SHP77 treated with DMSO at 0.1 percent for 48 hours (cell line): ENCODE data around the gene COA7.
"Not testable (repeated sequence)": the region's sequence is repeated elsewhere in the genome, so short reads cannot be mapped to it uniquely, and the experiment has no call there.

Experiments used
- DNase-seq: peaks from one replicate; lab custom pipeline; 2025; lab: John Stamatoyannopoulos, UW

Gene COA7

GRCh38 chr1:52697795-52698674 is at the start of gene COA7:
COA7 (minus strand) TSS chr1:52698347; CDS start chr1:52698326, 21 bp downstream.
- peak; percentile 63 for DNase-seq

- DNase-seq, result no peak
These were observed 49.3 kb upstream of the COA7 start for GRCh38 chr1:52747450-52747849.

DNA sequence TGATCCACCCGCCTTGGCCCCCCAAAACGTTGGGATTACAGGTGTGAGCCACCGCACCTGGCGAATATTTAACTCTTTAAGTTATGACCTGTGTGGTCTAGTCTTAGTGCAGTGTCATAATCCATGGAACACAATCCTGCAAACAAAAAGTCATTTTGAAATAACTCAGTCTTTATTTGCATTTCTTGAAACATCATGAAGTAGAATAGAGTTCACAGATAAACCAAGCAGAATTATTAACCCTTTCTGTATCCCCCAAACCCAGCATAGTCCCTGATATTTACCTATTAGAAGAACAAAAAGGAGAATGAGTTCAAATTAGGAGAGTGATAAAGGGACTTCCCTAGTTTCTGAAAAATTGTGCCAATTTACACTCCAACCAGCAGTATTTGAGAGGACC is 48.0 kb upstream of the COA7 start:
- DNase-seq, result no peak

DNA sequence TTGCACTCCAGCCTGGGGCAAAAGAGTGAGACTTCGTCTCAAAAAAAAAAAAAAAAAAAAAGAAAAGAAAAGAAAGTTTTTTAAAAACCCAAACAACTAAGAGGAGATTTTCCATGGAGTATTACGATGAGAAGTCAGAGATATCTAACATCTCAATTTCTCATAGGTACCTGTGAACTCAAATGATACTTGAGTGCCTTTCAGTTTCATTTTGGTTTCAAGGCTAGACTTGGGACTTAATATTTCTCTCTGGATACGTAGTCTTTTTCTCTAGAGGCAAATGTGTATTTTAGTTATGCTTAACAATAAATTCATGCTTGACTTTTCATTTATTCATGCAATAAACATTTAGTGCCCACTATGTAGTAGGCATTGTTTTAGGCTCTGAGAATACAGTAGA is 43.1 kb upstream of the COA7 start:
- no peak for DNase-seq

DNA sequence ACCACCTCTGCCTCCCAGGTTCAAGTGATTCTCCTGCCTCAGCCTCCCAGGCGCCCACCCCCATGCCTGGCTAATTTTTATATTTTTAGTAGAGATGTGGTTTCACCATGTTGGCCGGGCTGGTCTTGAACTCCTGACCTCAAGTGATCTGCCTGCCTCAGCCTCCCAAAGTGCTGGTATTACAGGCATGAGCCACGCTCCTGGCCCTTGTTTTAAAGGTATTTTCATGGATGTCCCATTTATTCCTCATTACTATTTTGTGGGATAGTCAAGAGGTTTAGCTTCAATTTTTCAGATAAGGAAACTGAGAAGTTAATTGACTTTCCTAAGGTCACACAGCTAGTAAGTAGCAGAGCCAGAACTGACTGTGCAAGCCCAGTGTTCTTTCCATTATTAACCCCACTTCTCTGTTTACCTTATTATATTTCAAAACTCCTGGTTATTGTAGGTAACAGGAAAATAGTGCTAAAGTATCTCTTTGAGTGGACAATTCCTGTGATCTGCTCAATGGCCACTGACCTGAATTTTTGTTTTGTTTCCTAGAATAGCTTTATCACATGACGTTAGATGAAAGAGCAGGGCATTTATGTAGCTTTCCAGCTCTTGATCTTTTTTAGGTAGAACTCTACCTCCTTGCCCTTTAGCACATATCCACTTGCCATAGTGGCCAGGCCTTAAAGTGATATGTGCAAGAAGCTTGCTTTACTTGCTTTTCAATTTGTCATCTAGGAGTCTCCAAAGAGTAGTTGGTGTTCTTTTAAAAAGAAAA is 41.7 kb upstream of the COA7 start:
- no peak for DNase-seq

DNA sequence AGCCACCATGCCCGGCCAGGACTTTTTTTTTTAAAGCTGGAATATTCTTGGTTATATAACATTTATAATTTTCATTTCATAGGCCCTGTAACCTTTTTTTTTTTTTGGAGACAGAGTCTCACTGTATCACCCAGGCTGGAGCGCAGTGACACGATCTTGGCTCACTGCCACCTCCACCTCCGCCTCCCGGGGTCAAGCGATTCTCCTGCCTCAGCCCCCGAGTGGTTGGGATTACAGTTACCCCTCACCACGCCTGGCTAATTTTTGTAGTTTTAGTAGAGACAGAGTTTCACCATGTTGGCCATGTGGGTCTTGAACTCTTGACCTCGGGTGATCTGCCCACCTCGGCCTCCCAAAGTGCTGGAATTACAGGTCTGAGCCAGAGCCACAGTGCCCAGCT is 40.7 kb upstream of the COA7 start:
- no peak for DNase-seq

GRCh38 chr1:52738148-52738547 is 40.0 kb upstream of the COA7 start:
- no peak for DNase-seq

DNA sequence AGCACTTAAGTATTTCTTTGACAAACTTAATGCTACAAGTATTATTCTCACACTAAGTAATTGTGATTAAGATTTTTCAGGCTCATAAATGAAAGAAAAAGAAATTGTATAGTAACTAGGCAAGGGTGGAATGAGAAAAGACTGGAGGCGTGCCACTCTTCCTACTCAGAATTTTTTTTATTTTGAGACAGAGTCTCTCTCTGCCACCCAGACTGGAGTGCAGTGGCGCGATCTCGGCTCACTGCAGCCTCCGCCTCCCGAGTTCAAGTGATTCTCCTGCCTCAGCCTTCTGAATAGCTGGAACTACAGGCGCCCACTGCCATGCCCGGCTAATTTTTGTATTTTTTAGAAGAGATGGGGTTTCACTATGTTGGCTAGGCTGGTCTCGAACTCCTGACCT is 37.2 kb upstream of the COA7 start:
- DNase-seq, result not testable (repeated sequence)

DNA sequence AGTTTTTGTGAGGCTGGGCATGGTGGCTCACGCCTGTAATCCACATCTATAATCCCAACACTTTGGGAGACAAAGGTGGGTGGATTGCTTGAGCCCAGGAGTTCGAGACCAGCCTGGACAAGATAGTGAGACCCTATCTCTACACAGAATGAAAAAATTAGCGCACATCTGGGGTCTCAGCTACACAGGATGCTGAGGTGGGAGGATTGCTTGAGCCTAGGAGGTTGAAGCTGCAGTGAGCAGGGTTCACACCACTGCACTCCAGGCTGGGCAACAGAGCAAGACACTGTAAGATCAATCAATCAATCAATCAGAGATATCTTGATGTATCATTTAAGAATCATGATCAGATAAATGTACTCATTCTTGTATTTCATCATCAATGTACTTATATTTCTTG is 35.2 kb upstream of the COA7 start:
- no peak for DNase-seq

DNA sequence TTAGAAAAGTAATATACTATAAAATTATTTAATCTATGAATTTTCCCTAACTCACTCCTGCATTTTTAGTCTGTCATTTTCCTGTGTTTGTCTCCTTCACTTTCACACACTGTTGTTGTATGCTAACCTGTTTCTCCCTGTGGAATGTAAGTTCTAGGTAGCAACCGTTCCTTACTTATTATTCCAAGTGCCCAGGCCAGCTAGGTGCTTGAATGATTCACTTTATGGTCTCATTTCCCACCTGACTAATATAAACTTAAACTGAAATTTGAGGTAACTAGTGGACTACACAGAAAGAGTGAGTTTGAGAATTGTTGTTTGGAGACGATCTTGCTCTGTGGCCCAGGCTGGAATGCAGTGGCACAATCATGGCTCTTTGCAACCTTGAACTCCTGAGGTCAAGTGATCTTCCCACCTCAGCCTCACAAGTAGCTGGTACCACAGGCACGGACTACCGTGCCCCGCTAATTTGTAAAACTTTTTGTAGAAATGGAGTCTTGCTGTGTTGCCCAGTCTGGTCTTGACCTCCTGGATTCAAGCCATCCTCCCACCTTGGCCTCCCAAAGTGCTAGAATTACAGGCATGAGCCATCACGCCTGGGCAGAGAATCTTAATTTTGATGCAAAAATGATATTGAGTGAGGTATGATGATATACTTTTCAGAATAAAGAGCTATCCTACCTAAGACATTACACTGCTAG is 30.0 kb upstream of the COA7 start:
- no peak for DNase-seq

DNA sequence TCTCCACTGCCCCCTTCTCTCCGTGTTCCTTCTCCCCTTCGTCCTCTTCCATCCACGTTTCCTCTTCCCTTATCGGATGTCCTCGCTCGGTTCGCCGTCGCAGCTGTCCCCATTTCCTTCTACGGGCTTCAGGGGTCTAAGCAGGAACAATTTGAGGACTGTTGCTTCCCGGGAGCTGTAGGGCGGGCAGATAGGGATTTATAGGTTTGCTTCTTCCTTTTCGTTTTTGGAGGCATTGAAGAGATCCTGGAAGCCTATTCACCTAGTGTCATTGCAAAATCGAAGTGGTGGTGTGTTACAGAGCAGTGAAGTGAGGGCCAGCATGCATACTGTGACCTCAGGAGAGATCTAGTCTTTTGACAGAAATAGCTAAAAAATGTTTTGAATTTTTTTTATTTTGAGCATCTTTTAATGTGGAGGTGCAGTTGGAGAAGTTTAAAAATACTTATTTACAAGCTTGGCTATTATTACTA is 29.0 kb upstream of the COA7 start:
- no peak for DNase-seq

DNA sequence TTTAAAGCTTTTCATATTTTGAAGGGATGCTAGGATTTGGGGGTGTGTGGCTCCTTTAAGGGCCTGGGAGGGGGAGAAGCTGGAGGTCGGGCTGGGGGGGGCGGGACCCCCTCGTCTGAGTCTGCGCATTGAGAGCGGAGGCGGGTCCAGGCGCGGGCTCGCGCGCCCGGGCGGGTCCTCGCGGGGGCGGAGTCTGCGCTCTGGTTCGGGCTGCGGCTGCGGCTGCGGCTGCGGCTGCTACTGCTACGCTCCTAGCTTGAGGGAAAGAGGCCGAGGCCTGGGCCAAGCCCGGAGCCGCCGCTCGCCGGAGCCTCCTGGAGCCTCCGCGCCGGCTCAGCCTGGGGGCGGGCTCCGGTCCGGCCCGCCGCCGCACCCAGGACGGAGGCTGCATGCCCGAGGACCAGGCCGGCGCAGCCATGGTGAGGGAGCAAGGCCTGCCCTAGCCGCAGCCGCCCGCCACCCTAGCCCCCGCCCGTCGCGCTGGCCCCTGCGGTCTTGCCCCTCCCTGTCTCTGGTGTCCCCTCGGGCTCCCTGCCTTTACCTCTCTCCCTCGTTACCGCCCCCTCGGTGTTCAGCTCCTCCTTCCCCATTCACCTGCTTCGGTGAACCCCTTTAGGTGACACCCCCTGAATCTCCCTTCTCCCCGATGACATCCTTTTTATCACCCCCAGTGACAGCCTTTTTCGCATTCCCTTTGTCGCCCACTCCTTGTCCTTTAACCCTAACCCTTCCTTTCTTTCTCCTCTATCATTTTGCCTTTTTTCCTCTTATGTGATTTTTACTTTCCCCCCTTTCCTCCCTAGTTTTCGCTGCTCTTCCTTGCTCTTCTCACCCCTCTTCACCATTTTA is 28.3 kb upstream of the COA7 start, which contains the start of gene ZYG11B:
Gene ZYG11B, plus strand, starts transcription at position 189 of the 849 bp plus-strand sequence. Its CDS starts 201 bp downstream, at position 390.
- DNase-seq, result peak; percentile 35

DNA sequence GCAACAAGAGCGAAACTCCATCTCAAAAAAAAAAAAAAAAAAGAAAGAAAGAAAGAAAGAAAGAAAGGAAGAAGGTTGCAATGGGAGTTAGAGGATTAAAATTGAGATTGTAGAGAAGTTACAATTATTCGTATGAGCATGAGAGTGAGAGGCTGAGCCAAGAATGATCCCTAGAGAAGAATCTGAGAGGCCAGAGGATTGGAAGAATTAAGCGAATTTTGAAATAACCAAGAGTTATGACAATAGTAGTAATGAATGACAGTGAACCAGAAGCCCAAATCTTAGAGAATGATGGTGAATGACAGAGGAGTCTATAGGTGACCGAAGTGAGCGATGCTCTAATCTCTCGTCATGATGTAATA is 27.7 kb upstream of the COA7 start:
- DNase-seq, result no peak

GRCh38 chr1:52723260-52723659 is 25.1 kb upstream of the COA7 start:
- DNase-seq, result no peak

GRCh38 chr1:52715296-52715695 is 17.1 kb upstream of the COA7 start:
- DNase-seq, result not testable (repeated sequence)

DNA sequence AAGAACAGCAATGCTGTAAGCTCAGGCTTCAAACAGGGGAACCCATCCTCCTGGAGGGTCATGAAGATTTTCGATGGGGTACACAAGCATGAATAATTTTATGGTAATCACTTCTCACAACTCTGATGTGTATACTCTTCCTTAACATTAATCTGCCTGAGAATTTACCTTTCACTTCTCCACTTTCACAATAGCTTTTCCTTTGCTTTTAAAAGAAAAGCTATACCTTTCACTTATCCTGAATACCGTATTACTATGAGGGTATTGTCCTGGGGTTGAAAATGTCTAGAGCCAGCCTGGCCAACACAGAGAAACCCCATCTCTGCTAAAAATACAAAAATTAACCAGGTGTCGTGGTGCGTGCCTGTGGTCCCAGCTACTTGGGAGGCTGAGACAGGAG is 15.4 kb upstream of the COA7 start:
- no peak for DNase-seq

DNA sequence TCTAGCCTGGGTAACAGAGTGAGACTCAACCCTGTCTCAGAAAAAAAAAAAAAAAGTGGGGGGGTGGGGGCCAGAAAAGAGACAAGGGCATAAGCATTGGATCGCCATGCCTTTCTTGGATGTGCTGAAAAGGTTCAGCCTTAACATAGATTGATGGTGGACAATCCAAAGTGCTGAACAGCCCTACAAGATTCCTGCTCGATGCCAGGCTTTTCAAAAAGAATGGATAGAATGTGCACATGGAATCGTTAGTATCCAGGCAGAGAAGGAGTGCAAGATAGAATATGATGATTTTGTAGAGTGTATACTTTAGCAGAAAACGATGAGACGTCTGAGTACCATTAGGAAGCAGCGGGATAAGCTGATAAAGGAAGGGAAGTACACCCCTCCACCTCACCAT is 10.9 kb upstream of the COA7 start:
- DNase-seq, result no peak

GRCh38 chr1:52707927-52708655 is 9.9 kb upstream of the COA7 start:
- no peak for DNase-seq

DNA sequence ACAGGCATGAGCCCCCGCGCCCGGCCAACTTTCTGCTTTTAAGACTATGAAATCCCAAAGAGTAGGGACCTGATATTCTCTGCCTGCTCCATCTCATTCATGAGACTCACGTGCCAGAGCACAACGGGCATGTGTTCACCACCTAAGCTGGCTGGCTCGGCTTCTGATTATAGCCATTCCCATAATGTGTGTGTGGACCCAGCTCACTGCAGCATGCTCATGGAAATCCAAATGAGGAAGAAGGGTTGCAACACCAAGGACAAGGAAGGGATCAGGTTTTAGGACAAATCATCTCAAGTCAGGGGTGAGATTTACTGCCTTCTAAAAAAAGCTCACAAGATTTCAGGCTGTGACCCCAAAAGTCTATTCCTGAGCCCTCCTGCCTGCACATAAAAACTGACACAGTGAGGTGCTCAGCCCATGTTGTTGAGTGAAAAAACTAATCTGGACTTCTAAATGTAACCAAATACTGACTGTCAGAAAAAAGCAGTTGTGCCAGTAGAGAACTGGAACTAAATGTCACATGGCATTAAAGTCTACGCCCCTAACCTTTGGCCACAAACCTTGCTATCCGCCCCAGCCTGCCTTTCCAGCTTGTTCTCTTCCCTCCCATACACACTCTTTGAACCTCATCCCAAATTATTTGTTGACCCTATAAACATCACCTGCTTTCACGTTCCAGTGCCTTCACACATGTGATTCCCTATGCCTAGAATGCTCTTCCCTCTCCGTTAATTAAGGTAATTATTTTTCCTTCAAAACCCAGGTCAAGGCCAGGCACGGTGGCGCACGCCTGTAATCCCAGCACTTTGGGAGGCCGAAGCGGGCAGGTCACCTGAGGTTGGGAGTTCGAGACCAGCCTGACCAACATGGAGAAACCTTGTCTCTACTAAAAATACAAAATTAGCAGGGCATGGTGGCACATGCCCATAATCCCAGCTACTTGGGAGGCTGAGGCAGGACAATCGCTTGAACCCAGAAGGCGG is 9.1 kb upstream of the COA7 start:
- no peak for DNase-seq
